ENCODE results near the gene DNLZ.

Gene DNLZ

GRCh38 chr9:136374183-136374575 lies 10.6 kb upstream of the DNLZ start:
- DNase-seq = no peak

DNA sequence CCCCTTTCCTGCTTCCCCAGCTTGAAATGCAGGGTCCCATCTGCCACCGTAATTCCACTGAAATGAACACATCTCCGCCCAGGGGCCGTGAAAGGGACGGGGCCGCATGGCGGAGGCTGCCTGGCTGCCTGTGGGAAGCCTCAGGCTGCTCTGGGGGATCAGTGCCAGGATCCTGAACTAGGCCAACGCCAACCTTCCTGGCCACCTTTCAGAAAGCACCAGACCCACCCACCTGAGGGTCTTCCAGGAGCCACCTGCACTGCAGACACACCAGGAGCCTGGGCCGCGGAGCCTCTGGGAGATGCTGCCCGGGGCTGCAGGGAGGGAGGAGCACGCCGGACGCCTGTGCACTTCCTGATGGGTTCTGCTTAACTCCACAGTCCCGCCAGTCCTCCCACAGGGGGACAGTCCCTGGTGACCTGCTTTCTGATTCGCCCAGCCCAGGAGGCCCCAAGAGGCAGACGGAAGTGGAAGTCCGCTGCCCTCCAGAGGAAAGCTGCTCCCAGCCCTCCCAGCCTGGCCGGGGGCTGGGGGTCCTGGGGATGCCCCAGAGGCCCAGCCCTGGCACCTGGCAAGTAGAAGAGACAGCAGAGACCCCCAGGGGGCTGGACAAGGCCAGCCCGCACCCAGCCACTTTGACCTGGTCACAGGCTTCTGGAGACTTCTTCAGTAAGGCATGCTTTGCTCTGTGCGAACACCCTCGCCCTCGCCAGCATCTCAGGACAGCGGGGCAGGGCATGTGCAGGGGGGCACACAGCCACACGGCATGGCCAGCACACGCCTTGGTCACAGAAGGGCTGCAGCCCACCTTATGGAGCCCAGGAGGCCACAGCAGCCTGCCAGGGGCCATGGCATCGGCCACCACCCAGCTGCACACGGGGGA lies 10.0 kb upstream of the DNLZ start, which contains the start of gene CARD9:
CARD9 (minus strand) TSS at position 370 of the 883 bp plus-strand sequence. CDS start 1,591 bp downstream, outside the sequence.
- DNase-seq = no peak

DNA sequence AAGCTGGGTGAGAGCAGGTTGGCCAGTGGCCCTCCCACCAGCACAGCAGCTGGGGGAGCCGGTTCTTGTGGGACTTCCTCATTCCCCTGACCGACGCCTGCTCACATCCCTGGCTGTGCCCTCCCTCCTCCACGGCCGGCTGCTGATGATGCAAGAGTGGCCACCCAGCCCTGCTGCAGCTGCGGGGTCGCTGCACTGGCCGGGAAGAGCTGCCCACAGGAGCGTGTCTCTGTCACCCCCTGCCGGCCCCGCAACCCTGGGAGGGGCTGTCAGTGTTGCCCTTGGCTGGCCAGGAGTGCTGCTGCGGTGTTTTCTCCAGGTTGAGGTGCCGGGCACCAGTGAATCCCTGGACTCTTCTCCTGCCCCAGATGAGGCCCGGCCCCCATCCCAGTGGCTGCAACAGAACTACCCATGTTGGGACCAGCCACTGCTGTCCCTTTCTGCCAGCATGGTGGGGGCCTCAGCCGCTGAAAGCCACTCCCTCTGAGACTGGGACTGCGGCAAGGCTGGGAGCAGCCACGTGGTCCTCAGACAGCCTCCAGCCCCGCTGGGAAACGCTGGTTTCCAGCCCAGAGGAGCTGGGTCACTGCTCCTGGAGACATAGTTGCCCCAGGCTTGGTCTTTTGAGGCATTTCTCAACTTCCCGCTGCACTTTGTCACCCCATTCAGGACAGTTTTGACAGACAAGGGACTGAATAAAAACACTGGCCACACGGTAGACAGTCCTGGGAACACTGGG lies 9.2 kb upstream of the DNLZ start:
- DNase-seq = no peak

GRCh38 chr9:136372006-136372405 lies 8.5 kb upstream of the DNLZ start:
- no peak for DNase-seq

DNA sequence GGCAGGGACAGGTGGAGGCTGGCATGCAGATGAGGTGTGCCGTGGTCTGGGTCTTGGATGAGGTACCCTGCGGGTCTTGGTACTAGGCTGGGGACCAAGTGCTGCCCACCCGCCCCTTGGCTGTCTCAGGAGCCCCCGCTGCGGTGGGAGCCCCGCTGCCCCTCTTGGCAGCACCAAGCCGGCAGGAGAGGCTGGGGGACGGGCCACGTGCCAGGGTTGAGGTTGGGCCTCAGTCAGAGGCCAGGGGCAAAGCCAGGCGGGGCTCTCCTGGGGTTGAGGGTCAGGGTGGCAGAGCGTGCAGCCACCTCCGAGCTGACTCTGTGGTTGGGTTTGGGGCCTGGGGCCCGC lies 8.0 kb upstream of the DNLZ start:
- DNase-seq = no peak

GRCh38 chr9:136370687-136371532 lies 7.4 kb upstream of the DNLZ start:
- DNase-seq = no peak

DNA sequence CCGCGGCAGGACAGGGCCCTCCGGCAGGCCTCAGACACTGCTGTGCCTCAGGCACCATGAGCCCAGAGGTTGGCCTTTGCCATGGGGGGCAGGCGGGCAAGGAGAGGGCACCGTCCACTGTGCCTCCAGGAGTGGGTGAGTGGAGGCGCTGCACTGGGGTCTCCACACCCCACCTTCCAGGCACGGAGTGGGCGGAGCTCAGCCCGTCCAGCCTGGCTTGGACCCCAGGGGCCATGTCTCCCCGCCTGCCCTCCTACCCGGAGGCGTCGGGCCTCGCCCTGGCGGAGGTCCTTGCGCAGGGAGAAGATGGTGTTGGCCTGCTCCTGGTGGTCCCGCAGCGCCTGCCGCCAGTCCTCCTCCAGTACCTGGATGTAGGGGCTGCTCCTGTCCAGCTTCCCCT lies 6.5 kb upstream of the DNLZ start:
- DNase-seq = no peak

DNA sequence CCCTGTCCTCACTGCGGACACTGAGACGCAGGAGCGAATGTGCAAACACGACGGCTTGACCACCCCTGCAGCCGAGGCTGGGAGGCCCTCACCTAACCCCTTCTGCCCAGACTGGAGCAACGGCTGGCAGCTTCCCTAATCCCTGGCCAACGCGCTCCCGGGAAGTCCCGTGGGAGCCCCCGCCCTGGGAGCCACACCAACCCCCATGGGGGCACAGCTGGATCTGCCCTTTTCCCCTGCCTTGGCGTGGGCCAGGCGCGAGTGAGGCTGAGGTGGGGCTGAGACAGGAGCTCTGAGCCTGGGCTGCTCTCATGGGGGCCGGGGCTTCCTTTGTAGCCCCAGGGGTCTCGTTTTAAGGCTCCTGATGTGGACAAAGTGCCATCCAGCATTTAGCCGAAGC lies 4.6 kb upstream of the DNLZ start:
- no peak for DNase-seq

DNA sequence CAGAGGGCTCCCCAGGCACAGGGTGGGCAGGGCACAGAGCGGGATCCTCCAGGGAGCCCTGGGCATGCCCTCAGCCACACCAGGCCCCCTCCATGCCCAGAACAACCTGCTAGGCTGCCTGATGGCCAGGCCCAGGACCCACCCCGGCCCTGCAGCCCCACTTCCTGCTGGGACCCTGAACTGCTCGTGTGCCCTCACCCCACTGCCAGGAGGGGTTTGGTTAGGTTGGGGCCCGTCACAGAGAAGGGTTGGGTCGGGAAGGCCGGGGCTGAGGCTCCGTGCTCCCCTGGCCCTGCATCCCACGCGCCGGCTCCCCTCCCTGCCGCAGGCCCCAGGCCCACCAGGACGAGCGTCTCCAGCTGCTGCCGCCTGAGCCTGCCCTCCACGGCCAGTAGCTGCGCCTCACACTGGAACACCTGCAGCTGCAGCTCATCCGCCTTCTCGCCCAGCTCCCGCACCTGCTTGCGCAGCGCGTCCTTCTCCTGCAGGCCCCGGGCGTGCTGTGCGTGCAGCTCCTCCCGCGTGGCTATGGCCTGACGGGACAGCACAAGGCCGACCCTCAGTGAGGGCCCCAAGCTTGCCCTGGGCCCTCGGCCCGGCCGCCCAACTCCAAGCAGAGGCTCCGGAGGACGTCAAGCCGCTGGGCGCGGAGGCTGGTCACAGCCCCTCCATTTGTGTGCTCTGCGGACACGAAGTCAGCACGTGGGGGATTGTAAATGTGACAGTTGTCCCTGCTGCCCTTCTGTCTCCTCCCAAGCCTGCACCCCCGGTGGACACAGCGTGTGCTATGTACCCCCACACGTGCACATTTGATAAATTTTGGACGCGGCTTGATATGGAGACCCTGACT lies 4.0 kb upstream of the DNLZ start:
- DNase-seq = no peak

DNA sequence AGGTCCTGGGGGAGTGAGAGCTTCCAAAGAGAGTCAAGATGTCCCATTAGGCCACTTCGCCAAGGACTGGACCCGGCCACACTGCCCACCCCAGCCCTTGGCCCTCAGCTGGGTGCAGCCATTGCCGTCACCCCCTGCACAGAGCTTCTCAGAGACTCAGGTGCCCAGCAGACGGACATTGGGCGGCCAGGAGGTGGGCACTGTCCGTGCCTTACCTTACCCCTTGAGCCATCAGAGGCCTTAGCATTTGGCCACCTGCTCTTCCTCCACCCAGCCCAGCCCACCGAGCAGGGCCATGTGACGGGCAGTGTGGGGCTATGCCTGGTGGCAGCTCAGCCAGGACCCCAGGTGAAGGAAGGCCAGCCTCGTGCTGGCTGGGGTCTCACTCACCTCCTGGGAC lies 3.3 kb upstream of the DNLZ start:
- DNase-seq = no peak

DNA sequence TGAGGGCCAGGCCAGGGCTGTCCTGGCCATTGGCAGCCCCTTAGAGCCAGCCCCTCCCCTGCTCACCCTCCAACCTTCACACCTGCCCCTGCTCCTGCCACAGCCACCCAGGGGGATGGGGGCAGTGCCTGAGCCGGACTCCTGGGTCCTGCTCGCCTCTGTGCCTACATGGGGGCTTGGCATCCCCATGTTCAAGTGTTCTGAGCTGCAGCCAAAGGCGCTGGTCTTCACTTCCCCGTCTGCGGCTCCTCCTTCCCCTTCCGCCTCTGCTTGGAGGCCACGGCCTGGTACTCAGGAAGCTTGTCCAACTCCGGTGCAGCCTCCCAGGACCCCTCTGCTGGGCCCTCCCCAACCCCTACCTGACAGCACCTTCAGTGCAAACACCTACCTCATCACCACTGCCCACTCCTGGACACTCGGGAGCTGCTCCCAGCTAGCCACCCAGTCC lies 2.3 kb upstream of the DNLZ start:
- no peak for DNase-seq

DNA sequence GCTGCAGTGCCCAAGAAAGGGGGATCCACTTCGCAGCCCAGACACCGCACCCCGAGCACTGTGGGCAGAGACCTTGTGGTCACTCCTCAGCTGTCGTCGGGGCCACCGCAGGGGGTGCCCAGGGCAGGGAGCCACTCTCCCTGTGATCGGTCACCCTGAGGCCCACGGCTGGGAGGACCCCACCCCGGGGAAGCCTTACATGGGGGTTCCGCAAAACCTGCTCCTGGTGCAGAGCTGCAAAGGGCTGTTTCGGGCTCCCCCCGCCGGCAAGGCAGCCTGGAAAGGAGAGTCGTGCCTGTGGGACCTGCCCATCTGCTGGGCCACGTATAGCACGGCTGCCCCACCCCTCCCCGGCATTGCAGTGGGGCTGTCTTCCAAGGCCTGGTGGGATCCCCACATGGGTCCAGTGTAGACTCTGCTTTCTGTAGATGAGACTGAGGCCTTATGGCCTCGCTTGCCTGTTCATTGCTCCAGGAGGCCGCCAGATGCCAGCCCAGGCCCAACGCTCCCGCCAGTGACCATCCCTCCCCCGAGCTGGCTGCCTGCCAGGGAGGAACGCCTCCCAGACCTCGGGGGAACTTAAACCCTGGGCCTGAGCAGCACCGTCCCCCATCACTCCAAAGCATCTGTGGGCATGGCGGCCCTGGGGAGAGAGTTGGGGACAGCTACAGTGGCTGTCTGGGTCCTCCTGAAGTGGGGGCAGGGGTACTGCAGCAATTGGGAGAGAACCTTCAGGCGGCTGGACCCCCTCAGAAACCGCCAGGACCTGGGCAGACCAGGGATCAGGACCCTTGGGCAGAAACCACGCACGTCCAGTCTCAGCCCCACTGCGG lies 1.6 kb upstream of the DNLZ start:
- DNase-seq = no peak

DNA sequence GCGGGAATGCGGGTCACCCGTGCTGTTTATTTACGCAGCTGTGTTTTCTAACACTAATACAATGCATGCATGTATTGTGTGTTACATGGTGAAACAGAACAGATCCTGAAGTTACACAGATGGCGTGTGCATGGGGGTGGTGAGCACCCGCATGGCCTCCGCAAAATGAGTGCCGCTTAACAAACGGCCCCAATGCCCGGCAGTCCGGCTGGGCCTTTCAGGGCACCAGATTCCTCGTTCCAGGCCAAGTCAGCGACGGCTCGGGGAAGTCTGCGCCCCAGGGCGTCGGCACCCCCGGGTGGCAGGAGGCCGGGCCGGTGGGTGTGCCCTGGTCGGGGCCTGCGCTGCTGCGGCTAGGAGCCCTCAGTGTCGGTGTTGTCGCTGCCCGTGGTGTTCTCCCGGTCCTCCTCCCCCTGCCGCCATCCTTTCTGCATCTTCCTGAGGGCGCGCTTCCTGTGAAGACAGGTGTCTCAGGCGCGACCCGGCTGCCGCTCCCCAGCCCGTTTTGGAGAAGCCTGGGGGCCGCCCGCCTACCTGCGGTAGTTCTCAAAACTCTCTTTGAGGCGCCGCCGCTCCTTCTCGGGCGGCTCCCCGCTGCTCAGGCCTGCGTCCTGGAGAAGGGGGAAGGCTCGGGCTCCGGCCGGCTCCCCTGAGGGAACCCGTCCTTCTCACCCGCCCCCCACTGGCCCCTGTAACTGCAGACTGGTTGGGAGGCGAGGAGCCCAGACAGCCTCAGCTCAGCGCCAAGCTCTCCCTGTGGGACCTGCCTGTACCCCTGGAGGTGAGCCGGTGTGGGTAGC lies 605 bp upstream of the DNLZ start:
- no peak for DNase-seq

DNA sequence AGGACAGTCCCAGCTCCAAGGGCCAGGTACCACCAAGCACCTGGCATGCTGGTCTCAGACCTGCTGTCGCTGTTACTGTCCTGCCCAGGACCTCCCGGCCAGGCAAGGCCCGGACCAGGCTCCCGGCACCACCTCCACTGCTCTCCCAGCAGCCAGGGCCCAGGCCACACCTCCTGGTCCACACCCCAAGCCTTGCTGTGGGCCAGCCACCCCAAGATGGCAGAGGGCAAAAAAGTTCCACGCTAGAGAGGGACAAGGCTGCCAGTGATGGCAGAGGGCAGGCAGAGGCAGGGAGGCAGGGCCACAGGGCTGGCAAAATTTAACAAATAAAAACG lies 1.1 kb downstream of the DNLZ start:
- no peak for DNase-seq

GRCh38 chr9:136361754-136362449 lies 1.6 kb downstream of the DNLZ start:
- no peak for DNase-seq

DNA sequence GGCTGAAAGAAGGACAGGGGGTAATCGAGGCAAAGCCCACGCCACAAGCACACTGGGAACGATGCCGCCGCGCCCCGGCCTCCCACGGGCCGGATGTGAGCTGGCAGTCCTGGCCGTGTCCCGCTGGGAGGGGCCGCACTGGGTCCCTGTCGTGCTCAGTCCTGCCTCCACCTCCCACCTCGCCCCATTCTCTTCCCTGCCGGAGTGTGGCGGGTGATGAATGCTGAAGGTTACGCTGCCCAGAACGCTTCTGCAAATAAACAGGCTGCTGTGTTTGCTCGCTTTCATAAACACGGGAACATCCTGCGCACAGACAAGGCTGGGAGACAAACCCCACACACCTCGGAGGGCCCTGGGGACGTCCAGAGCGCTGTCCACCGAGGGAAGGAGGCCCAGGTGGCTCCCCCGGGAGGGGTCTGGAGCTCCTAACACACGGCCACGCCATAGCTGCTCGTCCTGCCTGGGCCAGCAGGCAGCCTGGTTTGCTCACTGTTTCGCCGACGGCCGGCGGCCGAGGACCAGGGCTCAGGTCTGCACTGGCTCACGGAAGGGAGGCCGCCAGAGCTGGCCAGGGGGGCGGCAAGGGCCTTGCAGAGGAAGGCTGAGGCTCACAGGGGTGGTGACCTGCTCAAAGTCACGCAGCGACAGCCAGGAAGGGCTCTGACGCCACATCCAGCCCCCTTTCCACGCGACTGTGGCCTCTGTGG lies 2.3 kb downstream of the DNLZ start:
- no peak for DNase-seq

GRCh38 chr9:136359774-136360718 lies 3.5 kb downstream of the DNLZ start:
- DNase-seq = no peak

- no peak for DNase-seq
Measured at GRCh38 chr9:136358888-136359287, 4.7 kb downstream of the DNLZ start.
